Gastroesophageal sphincter (tissue), 3 donors: ENCODE data around the gene SDK2.

Experiments used
- EP300 ChIP-seq: sonication (generic); formaldehyde crosslinking; IDR thresholded peaks from one replicate; pipeline ENCODE4 v1.6.1; 2017; ENCODE audit warnings: antibody characterized with exemption, mild to moderate bottlenecking
- POLR2A ChIP-seq, 2 donors: fragments of 450-650 bp; IDR thresholded peaks; one replicate each; pipeline ENCODE4 v1.6.1; 2017; ENCODE audit warnings: antibody characterized with exemption in 2 of 2, mild to moderate bottlenecking in 2 of 2, moderate library complexity in 1 of 2
- POLR2AphosphoS5 ChIP-seq: sonication (generic); formaldehyde crosslinking; IDR thresholded peaks from one replicate; pipeline ENCODE4 v1.6.1; 2017; ENCODE audit warnings: antibody characterized with exemption
- TF ChIP-seq, protein P1 (sequence below), 4 experiments: fragments of 200-600 bp in 2 of 4; fragments of 450-650 bp in 2 of 4; sonication (generic) in 1 of 4; IDR thresholded peaks; one replicate each; pipeline ENCODE4 v1.5.1; 2017 to 2019; ENCODE audit warnings: antibody characterized with exemption in 4 of 4, mild to moderate bottlenecking in 2 of 4, moderate library complexity in 2 of 4

DNA sequence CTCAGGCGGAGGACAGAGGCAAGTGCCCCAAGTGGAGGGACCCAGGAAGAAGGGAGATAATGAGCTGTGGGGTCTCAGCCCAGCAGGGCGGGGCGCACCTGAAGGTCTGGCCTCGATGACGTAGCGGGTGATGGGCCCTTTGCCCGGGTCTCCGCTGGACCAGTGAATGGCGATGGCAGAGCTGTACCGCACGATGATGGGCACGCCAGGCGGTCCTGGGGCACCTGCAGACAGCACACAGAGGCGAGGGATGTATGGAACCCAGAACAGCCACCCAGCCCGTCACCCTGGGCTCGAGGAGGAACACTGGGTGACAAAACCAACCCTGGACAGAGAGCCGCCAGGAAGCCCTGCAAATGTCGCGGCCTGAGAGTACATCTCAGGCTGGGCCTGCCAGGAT is 286.3 kb downstream of the SDK2 start:
- TF ChIP-seq, protein P1, sequence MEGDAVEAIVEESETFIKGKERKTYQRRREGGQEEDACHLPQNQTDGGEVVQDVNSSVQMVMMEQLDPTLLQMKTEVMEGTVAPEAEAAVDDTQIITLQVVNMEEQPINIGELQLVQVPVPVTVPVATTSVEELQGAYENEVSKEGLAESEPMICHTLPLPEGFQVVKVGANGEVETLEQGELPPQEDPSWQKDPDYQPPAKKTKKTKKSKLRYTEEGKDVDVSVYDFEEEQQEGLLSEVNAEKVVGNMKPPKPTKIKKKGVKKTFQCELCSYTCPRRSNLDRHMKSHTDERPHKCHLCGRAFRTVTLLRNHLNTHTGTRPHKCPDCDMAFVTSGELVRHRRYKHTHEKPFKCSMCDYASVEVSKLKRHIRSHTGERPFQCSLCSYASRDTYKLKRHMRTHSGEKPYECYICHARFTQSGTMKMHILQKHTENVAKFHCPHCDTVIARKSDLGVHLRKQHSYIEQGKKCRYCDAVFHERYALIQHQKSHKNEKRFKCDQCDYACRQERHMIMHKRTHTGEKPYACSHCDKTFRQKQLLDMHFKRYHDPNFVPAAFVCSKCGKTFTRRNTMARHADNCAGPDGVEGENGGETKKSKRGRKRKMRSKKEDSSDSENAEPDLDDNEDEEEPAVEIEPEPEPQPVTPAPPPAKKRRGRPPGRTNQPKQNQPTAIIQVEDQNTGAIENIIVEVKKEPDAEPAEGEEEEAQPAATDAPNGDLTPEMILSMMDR (IDR thresholded peaks at IDR 0.05) = no peak
- TF ChIP-seq EP300 = no peak
- TF ChIP-seq POLR2A (IDR thresholded peaks at IDR 0.05) = no peak
- no peak for TF ChIP-seq POLR2AphosphoS5
